Subcutaneous adipose tissue (tissue), 4 donors: ENCODE results near the gene DAB2IP. TPM values are rescaled to one million over a fixed set of nuclear protein-coding genes. Genes with fewer than 3 reads are reported as not detected.

Experiments
- total RNA-seq, 4 donors: library from RNA; depleted of rRNA; stranded (reverse); fragments of >200 nt; gene quantifications; one replicate each; pipeline ENCODE4 v1.1.0, GENCODE V29; 2016
- TF ChIP-seq, protein P1 (sequence below): fragments of 450-650 bp; IDR thresholded peaks from one replicate; pipeline ENCODE4 v1.5.1; 2016; ENCODE audit warnings: low read depth, mild to moderate bottlenecking, control low read depth, antibody characterized with exemption, moderate library complexity

The DAB2IP gene
- total RNA-seq, 4 donors from 2014 or later, result 6.3 to 57.5 (median 32.8) TPM

DNA sequence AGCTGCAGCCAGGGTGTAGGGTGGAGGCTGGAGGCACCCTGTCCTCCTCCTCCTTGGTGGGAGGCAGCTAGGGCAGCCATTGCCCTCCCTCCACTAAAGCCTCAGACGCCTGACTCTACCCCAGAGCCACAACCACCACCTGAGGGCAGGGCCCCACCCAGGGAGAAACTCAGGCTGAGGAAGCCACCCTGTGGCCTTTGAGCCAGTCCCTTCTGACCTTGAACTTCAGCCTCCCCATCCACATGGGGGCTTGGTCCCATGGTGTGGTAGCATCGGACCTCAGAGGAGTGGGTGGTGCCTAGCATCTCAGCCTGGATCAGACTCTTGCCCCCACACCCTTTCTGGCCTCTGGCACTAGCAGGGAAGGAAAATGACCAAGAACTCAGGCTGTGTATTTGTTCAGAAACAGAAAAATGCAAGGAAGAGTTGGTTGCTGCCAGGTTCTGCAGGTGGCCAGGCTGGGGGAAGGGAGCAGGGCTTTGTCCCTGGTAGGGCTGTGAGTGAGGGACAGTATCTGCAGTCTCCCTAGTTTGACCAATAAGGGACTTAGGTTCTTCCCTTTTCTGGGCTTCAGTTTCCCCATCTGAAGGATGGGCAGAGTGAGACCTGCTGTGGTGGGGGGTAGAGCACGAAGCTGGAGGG is 3.2 kb downstream of the DAB2IP start:
- TF ChIP-seq, protein P1, sequence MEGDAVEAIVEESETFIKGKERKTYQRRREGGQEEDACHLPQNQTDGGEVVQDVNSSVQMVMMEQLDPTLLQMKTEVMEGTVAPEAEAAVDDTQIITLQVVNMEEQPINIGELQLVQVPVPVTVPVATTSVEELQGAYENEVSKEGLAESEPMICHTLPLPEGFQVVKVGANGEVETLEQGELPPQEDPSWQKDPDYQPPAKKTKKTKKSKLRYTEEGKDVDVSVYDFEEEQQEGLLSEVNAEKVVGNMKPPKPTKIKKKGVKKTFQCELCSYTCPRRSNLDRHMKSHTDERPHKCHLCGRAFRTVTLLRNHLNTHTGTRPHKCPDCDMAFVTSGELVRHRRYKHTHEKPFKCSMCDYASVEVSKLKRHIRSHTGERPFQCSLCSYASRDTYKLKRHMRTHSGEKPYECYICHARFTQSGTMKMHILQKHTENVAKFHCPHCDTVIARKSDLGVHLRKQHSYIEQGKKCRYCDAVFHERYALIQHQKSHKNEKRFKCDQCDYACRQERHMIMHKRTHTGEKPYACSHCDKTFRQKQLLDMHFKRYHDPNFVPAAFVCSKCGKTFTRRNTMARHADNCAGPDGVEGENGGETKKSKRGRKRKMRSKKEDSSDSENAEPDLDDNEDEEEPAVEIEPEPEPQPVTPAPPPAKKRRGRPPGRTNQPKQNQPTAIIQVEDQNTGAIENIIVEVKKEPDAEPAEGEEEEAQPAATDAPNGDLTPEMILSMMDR, result no peak

DNA sequence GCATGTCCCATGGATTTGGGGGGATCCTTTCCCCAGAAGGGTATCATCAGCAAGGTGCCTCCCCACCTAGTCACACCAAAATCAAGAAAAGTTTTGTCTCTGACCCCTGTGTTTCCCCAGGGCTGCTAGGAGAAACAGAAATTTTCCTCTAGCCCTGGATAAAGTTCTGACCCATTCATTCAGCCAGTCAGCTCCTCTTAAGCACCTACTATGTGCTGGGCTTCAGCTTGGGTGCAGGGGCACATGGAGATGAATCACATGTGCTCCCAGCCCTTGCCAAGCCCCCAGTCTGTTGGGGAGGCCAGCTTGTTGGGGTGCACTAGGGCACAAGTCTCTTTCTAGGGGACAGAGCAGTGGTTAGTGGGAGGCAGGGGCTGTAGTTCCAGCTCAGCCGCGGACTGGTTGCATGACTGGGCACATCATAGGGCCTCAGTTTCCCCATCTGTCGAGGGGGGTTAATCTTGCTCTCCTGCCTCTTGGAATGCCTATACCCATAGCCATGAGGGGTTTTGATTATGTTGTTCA is 3.9 kb downstream of the DAB2IP start:
- TF ChIP-seq, protein P1, result no peak

DNA sequence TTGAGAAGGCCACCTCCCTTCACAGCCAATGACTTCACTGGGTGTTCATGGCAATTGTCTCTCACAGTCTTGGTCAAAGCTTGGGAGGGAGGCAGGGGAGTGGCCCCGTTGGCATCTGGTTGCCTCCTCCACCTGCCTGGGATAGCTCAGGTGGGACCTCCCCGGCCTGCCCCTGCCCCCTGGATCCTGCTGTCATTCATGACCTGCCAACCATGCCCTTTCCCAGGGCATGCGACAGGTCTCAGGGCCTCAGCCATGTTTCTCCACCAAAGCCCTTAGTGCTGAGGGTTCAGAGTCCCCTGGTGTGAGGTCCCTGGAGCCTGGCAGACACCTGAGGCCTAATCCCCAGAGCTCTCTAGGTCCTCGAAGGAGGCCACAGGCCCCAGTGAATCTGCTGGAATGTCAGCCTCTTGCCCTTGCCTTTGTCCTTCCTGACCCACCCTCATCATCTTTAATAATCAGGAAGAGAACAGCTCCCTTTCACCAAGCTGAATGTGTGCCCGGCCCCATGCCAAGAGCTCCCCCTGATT is 5.6 kb downstream of the DAB2IP start:
- TF ChIP-seq, protein P1, result no peak

GRCh38 chr9:121658166-121658565 is 6.7 kb downstream of the DAB2IP start:
- TF ChIP-seq, protein P1, result no peak

DNA sequence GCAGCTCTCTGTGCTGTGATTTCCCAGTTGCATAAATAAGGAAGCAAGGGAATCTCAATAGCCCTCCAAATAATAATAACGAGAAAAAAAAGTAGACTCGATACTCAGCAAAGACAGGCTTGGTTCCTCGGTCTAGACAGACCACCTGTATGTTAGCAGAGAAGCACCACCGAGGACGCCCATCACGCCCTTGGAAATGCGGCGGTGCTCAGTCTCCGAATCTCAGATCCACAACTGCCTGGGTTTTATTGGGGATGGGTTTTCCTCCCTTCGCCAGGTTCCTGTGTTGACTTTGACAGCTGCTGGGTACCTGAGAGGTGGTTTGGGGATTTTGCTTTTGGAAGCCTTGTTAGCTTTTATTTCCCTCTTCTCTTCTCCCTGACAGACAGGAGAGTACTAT is 7.2 kb downstream of the DAB2IP start:
- TF ChIP-seq, protein P1, result no peak

DNA sequence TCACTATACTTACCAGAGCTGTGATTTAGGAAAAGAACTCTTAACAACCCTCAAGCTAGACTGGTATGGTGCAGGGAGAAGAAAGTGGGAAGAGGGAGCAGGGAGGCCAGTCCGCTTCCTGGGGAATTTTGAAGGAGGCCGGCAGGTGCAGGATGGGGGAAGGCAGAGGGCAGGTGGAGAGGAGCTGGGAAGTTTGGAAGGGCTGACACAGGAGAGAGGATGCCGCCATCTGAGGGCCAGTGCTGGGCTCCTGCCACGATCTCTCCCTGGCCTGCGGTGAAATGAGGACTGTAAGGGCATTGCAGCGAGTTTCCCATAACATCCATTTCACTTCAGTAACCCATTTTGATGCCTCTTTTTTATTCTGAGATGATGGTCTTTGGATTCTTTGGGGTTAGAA is 8.9 kb downstream of the DAB2IP start:
- TF ChIP-seq, protein P1, result no peak

GRCh38 chr9:121660876-121661275 is 9.4 kb downstream of the DAB2IP start:
- TF ChIP-seq, protein P1, result no peak
